H54 (cell line): Measurements from ENCODE around the gene GSS.

Source experiments
- DNase-seq: peaks from one replicate; pipeline ENCODE4 v3.0.0; 2011; ENCODE audit warnings: low spot score, mixed read lengths; ENCODE audit not compliant: insufficient read length
- FAIRE-seq: peaks from 3 replicates; lab custom pipeline; 2011; peaks lifted over from hg19 to GRCh38; lab: Jason Lieb, UNC
- POLR2A ChIP-seq: IDR thresholded peaks from 2 replicates; pipeline ENCODE4 v1.6.1; 2011; ENCODE audit warnings: low read depth, mild to moderate bottlenecking, low read length

Gene GSS

GRCh38 chr20:34988191-34988540 is 32.6 kb upstream of the GSS start:
- DNase-seq (no peak), FAIRE-seq (no peak)
- TF ChIP-seq POLR2A: no peak; the same call in 1 of the 2 replicates

GRCh38 chr20:34987288-34988190 is 31.9 kb upstream of the GSS start:
- no peak for FAIRE-seq
- DNase-seq: no peak
- no peak for TF ChIP-seq POLR2A

GRCh38 chr20:34986311-34987287 is 31.0 kb upstream of the GSS start:
- FAIRE-seq: no peak
- no peak for DNase-seq
- TF ChIP-seq POLR2A: no peak

- no peak for FAIRE-seq
- TF ChIP-seq POLR2A: no peak
- no peak for DNase-seq
Observed at GRCh38 chr20:34985461-34986310, 30.1 kb upstream of the GSS start.

GRCh38 chr20:34984756-34985261 is 29.2 kb upstream of the GSS start:
- no peak for DNase-seq
- no peak for TF ChIP-seq POLR2A
- no peak for FAIRE-seq

- FAIRE-seq (no peak), DNase-seq (no peak)
- TF ChIP-seq POLR2A: no peak
Observed at GRCh38 chr20:34983995-34984735, 28.6 kb upstream of the GSS start.

- FAIRE-seq: no peak
- DNase-seq: no peak
- no peak for TF ChIP-seq POLR2A
Observed at GRCh38 chr20:34983089-34983820, 27.6 kb upstream of the GSS start.

- DNase-seq (no peak), FAIRE-seq (no peak)
- TF ChIP-seq POLR2A: no peak
Observed at GRCh38 chr20:34982270-34983088, 26.9 kb upstream of the GSS start.

GRCh38 chr20:34980543-34981233 is 25.1 kb upstream of the GSS start:
- DNase-seq: no peak

GRCh38 chr20:34979366-34980153 is 24.0 kb upstream of the GSS start:
- no peak for TF ChIP-seq POLR2A
- FAIRE-seq (no peak), DNase-seq (no peak)

More at GRCh38 chr20:34980543-34981233, 25.1 kb upstream of the GSS start:
- no peak for FAIRE-seq
- no peak for TF ChIP-seq POLR2A
